Measurements from ENCODE around the gene IL11. TPM values are rescaled to one million over a fixed set of nuclear protein-coding genes. Genes with fewer than 3 reads are reported as not detected.

IL11 gene
- total and polyA plus RNA-seq, 2 donors: 0.42 to 0.53 TPM

- Histone ChIP-seq H3K4me3 (ENCODE audit: low read depth, low read length) (no peak overlapping the region), H3K36me3 (ENCODE audit: insufficient read depth) (no peaks in the 10 kb centered on the region), H3K27ac (ENCODE audit: low read depth) (no peak overlapping the region), H3K4me1 (ENCODE audit: insufficient read depth) (no peaks in the 10 kb centered on the region)
- 83% methylated on average over 41 of the region's 41 CpGs for WGBS
- DNase-seq (ENCODE audit: extremely low spot score): no peak
Measured at GRCh38 chr19:55346725-55347441, 23.4 kb downstream of the IL11 start.

GRCh38 chr19:55345818-55346724 lies 24.2 kb downstream of the IL11 start:
- no peak overlapping the region for H3K27ac ChIP-seq (ENCODE audit: low read depth)
- WGBS: 81% methylated on average over 43 of the region's 43 CpGs
- DNase-seq (ENCODE audit: extremely low spot score): no peak
- no peaks in the 10 kb centered on the region for H3K4me1 ChIP-seq (ENCODE audit: insufficient read depth)
- H3K36me3 ChIP-seq (ENCODE audit: insufficient read depth): no peaks in the 10 kb centered on the region
- H3K4me3 ChIP-seq (ENCODE audit: low read depth, low read length): no peak overlapping the region

GRCh38 chr19:55345101-55345817 lies 25.0 kb downstream of the IL11 start:
- DNase-seq (ENCODE audit: extremely low spot score): no peak
- H3K27ac ChIP-seq (ENCODE audit: low read depth): no peak overlapping the region
- no peaks in the 10 kb centered on the region for H3K36me3 ChIP-seq (ENCODE audit: insufficient read depth)
- H3K4me1 ChIP-seq (ENCODE audit: insufficient read depth): no peaks in the 10 kb centered on the region
- no peak overlapping the region for H3K4me3 ChIP-seq (ENCODE audit: low read depth, low read length)
- WGBS: 88% methylated on average over 22 of the region's 22 CpGs

- no peak for DNase-seq (ENCODE audit: extremely low spot score)
- H3K4me1 ChIP-seq (ENCODE audit: insufficient read depth): no peaks in the 10 kb centered on the region
- H3K4me3 ChIP-seq (ENCODE audit: low read depth, low read length): no peak overlapping the region
- no peak overlapping the region for H3K27ac ChIP-seq (ENCODE audit: low read depth)
- 77% methylated on average over 9 of the region's 9 CpGs for WGBS
- no peaks in the 10 kb centered on the region for H3K36me3 ChIP-seq (ENCODE audit: insufficient read depth)
Measured at GRCh38 chr19:55344444-55344843, 25.8 kb downstream of the IL11 start.

GRCh38 chr19:55341595-55342531 lies 28.4 kb downstream of the IL11 start:
- H3K4me3 ChIP-seq (ENCODE audit: low read depth, low read length): no peak overlapping the region
- WGBS: 82% methylated on average over 50 of the region's 50 CpGs
- H3K27ac ChIP-seq (ENCODE audit: low read depth): no peak overlapping the region

GRCh38 chr19:55341171-55341588 lies 29.1 kb downstream of the IL11 start:
- H3K4me1 ChIP-seq (ENCODE audit: insufficient read depth): no peaks in the 10 kb centered on the region
- H3K36me3 ChIP-seq (ENCODE audit: insufficient read depth): no peaks in the 10 kb centered on the region
- H3K4me3 ChIP-seq (ENCODE audit: low read depth, low read length): peak overlapping the region; percentile 75
- no peak for DNase-seq (ENCODE audit: extremely low spot score)
- no peak overlapping the region for H3K27ac ChIP-seq (ENCODE audit: low read depth)
- 3% methylated on average over 15 of the region's 15 CpGs for WGBS

More at GRCh38 chr19:55341595-55342531, 28.4 kb downstream of the IL11 start:
- Histone ChIP-seq H3K36me3 (ENCODE audit: insufficient read depth) (no peaks in the 10 kb centered on the region), H3K4me1 (ENCODE audit: insufficient read depth) (no peaks in the 10 kb centered on the region)
- no peak for DNase-seq (ENCODE audit: extremely low spot score)

GRCh38 chr19:55340784-55341147 lies 29.5 kb downstream of the IL11 start:
- DNase-seq (ENCODE audit: extremely low spot score): no peak
- Histone ChIP-seq H3K36me3 (ENCODE audit: insufficient read depth) (no peaks in the 10 kb centered on the region), H3K27ac (ENCODE audit: low read depth) (no peak overlapping the region), H3K4me1 (ENCODE audit: insufficient read depth) (no peaks in the 10 kb centered on the region), H3K4me3 (ENCODE audit: low read depth, low read length) (peak overlapping the region; percentile 75)
- WGBS: 2% methylated on average over 24 of the region's 24 CpGs

GRCh38 chr19:55339889-55340783 lies 30.1 kb downstream of the IL11 start:
- H3K4me3 ChIP-seq (ENCODE audit: low read depth, low read length): peak overlapping the region; percentile 75
- no peaks in the 10 kb centered on the region for H3K4me1 ChIP-seq (ENCODE audit: insufficient read depth)
- H3K27ac ChIP-seq (ENCODE audit: low read depth): no peak overlapping the region
- DNase-seq (ENCODE audit: extremely low spot score): no peak
- 4% methylated on average over 44 of the region's 44 CpGs for WGBS
- no peaks in the 10 kb centered on the region for H3K36me3 ChIP-seq (ENCODE audit: insufficient read depth)

- WGBS: under 1% methylated on average over 63 of the region's 63 CpGs
Measured at GRCh38 chr19:55339105-55339888, 31.0 kb downstream of the IL11 start, which contains the start of gene KMT5C. TSS of gene KMT5C (plus strand) at chr19:55339876. CDS start at chr19:55341937, 2,061 bp downstream.

GRCh38 chr19:55336101-55336500 lies 34.2 kb downstream of the IL11 start:
- WGBS: 75% methylated on average over 7 of the region's 7 CpGs
- Histone ChIP-seq H3K27ac (ENCODE audit: low read depth) (no peak overlapping the region), H3K4me3 (ENCODE audit: low read depth, low read length) (no peak overlapping the region), H3K36me3 (ENCODE audit: insufficient read depth) (no peaks in the 10 kb centered on the region), H3K4me1 (ENCODE audit: insufficient read depth) (no peaks in the 10 kb centered on the region)
- no peak for DNase-seq (ENCODE audit: extremely low spot score)

More at GRCh38 chr19:55339105-55339888, 31.0 kb downstream of the IL11 start, which contains the start of gene KMT5C:
- no peaks in the 10 kb centered on the region for H3K36me3 ChIP-seq (ENCODE audit: insufficient read depth)
- DNase-seq (ENCODE audit: extremely low spot score): peak; percentile 100
- peak within 1 kb of the TSS; percentile 87 for H3K27ac ChIP-seq (ENCODE audit: low read depth)
- peak within 1 kb of the TSS; percentile 75 for H3K4me3 ChIP-seq (ENCODE audit: low read depth, low read length)
- no peaks in the 10 kb centered on the region for H3K4me1 ChIP-seq (ENCODE audit: insufficient read depth)

- WGBS: 70% methylated on average over 11 of the region's 11 CpGs
- no peaks in the 10 kb centered on the region for H3K4me1 ChIP-seq (ENCODE audit: insufficient read depth)
- H3K4me3 ChIP-seq (ENCODE audit: low read depth, low read length): no peak overlapping the region
- no peaks in the 10 kb centered on the region for H3K36me3 ChIP-seq (ENCODE audit: insufficient read depth)
- no peak for DNase-seq (ENCODE audit: extremely low spot score)
- H3K27ac ChIP-seq (ENCODE audit: low read depth): no peak overlapping the region
Measured at GRCh38 chr19:55333870-55334269, 36.4 kb downstream of the IL11 start.

Data from urinary bladder (tissue), 4 donors.